HFF-Myc (cell line): ENCODE measurements around the gene PLD4.
A peak's percentile ranks its signal among the peaks of the same experiment; 100 is the strongest.

Experiments used
- DNase-seq: peaks from one replicate; pipeline ENCODE4 v3.0.0-alpha.2; 2011; ENCODE audit warnings: low read depth; ENCODE audit errors: extremely low read depth
- H3K4me3 ChIP-seq: replicated peaks from 2 replicates; pipeline ENCODE4 v1.5.1; 2011; ENCODE audit warnings: low read depth, mild to moderate bottlenecking, control low read depth, low read length
- CTCF ChIP-seq: IDR thresholded peaks from 2 replicates; pipeline ENCODE4 v1.5.1; 2012; ENCODE audit warnings: mild to moderate bottlenecking, low read depth, low read length, control low read depth; ENCODE audit errors: missing control alignments

Gene PLD4

GRCh38 chr14:104971447-104972240 lies 47.0 kb downstream of the PLD4 start:
- DNase-seq = no peak
- no peak overlapping the region for H3K4me3 ChIP-seq
- TF ChIP-seq CTCF = no peak

GRCh38 chr14:104972301-104973134 lies 47.8 kb downstream of the PLD4 start:
- no peak for TF ChIP-seq CTCF
- no peak for DNase-seq
- H3K4me3 ChIP-seq = no peak overlapping the region

- no peak for DNase-seq
- TF ChIP-seq CTCF = no peak
- no peak overlapping the region; the same call in 1 of the 2 replicates for H3K4me3 ChIP-seq
These were observed 48.4 kb downstream of the PLD4 start for GRCh38 chr14:104973135-104973384.

GRCh38 chr14:104973385-104974145 lies 48.9 kb downstream of the PLD4 start:
- peak; percentile 84 for DNase-seq
- no peak for TF ChIP-seq CTCF
- H3K4me3 ChIP-seq = no peak overlapping the region; the same call in 1 of the 2 replicates

GRCh38 chr14:104974146-104974541 lies 49.5 kb downstream of the PLD4 start:
- DNase-seq = no peak
- no peak overlapping the region for H3K4me3 ChIP-seq
- TF ChIP-seq CTCF = no peak

GRCh38 chr14:104974665-104975390 lies 50.1 kb downstream of the PLD4 start:
- H3K4me3 ChIP-seq = no peak overlapping the region
- DNase-seq = no peak
- no peak for TF ChIP-seq CTCF
